CD4-positive, alpha-beta T cell (primary cell): ENCODE results near the gene HOXD1. TPM values are rescaled to one million over a fixed set of nuclear protein-coding genes. Genes with fewer than 3 reads are reported as not detected.

ENCODE experiments used
- ATAC-seq: fragments of 200-7000 bp; cut with Tn5 transposase; one replicate; pipeline ENCODE4 v1.10.0; 2022; ENCODE audit warnings: mild to moderate bottlenecking; ENCODE audit not compliant: poor library complexity
- CTCF ChIA-PET: fragments of 350-600 bp; sonication (Branson Sonifier 250); formaldehyde crosslinking; loops from one replicate; lab custom pipeline; 2021; ENCODE audit warnings: antibody characterized with exemption, inconsistent platforms; lab: Charles Lee
- POLR2A ChIA-PET: fragments of 350-600 bp; sonication (Branson Sonifier 250); formaldehyde crosslinking; loops from one replicate; lab custom pipeline; 2021; ENCODE audit warnings: antibody characterized with exemption, inconsistent platforms; lab: Charles Lee
- DNase-seq, 14 experiments: peaks; one replicate each; pipeline ENCODE4 v3.0.0-alpha.2; 2013 to 2020; ENCODE audit warnings: mixed read lengths in 2 of 14
- H3K27ac ChIP-seq, 2 donors: one replicate each; pipeline versions ENCODE4 v1.5.1 to v1.7.0; 2013; ENCODE audit warnings: low read length in 2 of 2, low read depth in 1 of 2, mild to moderate bottlenecking in 1 of 2
- H3K27me3 ChIP-seq, 2 experiments: 1 replicate in 1 of 2; 2 replicates in 1 of 2; pipeline versions ENCODE4 v1.6.1 to v1.7.0; 2013; ENCODE audit warnings: low read length in 2 of 2, control low read depth in 1 of 2, mild to moderate bottlenecking in 1 of 2, moderate library complexity in 1 of 2; ENCODE audit not compliant: insufficient read depth in 2 of 2, control insufficient read depth in 1 of 2
- H3K36me3 ChIP-seq: one replicate; pipeline ENCODE4 v1.6.1; 2013; ENCODE audit warnings: low read length, control low read depth; ENCODE audit not compliant: insufficient read depth
- H3K4me1 ChIP-seq: one replicate; pipeline ENCODE4 v1.6.1; 2013; ENCODE audit warnings: low read length, control low read depth; ENCODE audit not compliant: insufficient read depth
- H3K4me3 ChIP-seq: one replicate; pipeline ENCODE4 v1.5.1; 2013; ENCODE audit warnings: mild to moderate bottlenecking, low read length, moderate library complexity
- H3K9me3 ChIP-seq, 2 experiments: 1 replicate in 1 of 2; 2 replicates in 1 of 2; pipeline versions ENCODE4 v1.6.1 to v1.7.0; 2013; ENCODE audit warnings: low read length in 2 of 2, mild to moderate bottlenecking in 2 of 2, control low read depth in 1 of 2, moderate library complexity in 1 of 2; ENCODE audit not compliant: control insufficient read depth in 1 of 2, insufficient read depth in 1 of 2
- H3K27ac Mint-ChIP-seq: one replicate; pipeline ENCODE4 v1.8.0; 2020; ENCODE audit warnings: mixed read lengths
- H3K27me3 Mint-ChIP-seq: one replicate; pipeline ENCODE4 v1.8.0; 2021; ENCODE audit warnings: mixed read lengths
- H3K36me3 Mint-ChIP-seq: one replicate; pipeline ENCODE4 v1.8.0; 2021; ENCODE audit warnings: low read depth, mixed read lengths
- H3K4me1 Mint-ChIP-seq: one replicate; pipeline ENCODE4 v1.8.0; 2021; ENCODE audit warnings: low read depth, mixed read lengths
- H3K4me3 Mint-ChIP-seq: one replicate; pipeline ENCODE4 v1.8.0; 2020; ENCODE audit warnings: mild to moderate bottlenecking, mixed read lengths
- H3K9me3 Mint-ChIP-seq: one replicate; pipeline ENCODE4 v1.8.0; 2020; ENCODE audit warnings: mixed read lengths
- intact Hi-C, 2 experiments: fragments of 100-400 bp; cut with DNase I in 1 of 2; cut with micrococcal nuclease in 1 of 2; formaldehyde crosslinking; loops; one replicate each; pipeline versions ENCODE4 v1.15.1 to v1.9.0; 2023 to 2025; cut with DNase I, micrococcal nuclease
- total RNA-seq, 174 experiments: library from RNA in 2 of 174; stranded (reverse) in 2 of 174; gene quantifications; one replicate each; pipeline ENCODE4 v1.2.3 and lab custom pipeline; 2021 to 2026
- TF ChIP-seq, protein P1 (sequence below): fragments of 200-600 bp; IDR thresholded peaks from one replicate; pipeline ENCODE4 v1.8.0; 2022; ENCODE audit warnings: antibody characterized with exemption, mild to moderate bottlenecking

HOXD1 gene
- total RNA-seq, 2 experiments from 2014 or later = not detected

- H3K9me3 Mint-ChIP-seq = no peaks in the 10 kb centered on the region
- no peaks in the 10 kb centered on the region for H3K36me3 Mint-ChIP-seq
- POLR2A ChIA-PET = no interaction called here
- no peak overlapping the region for H3K4me3 Mint-ChIP-seq
- TF ChIP-seq, protein P1, sequence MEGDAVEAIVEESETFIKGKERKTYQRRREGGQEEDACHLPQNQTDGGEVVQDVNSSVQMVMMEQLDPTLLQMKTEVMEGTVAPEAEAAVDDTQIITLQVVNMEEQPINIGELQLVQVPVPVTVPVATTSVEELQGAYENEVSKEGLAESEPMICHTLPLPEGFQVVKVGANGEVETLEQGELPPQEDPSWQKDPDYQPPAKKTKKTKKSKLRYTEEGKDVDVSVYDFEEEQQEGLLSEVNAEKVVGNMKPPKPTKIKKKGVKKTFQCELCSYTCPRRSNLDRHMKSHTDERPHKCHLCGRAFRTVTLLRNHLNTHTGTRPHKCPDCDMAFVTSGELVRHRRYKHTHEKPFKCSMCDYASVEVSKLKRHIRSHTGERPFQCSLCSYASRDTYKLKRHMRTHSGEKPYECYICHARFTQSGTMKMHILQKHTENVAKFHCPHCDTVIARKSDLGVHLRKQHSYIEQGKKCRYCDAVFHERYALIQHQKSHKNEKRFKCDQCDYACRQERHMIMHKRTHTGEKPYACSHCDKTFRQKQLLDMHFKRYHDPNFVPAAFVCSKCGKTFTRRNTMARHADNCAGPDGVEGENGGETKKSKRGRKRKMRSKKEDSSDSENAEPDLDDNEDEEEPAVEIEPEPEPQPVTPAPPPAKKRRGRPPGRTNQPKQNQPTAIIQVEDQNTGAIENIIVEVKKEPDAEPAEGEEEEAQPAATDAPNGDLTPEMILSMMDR = no peak
- Histone ChIP-seq H3K4me3 (no peak overlapping the region), H3K9me3 (peaks cover 0 to 12% of the 10 kb centered on the region in 2 experiments), H3K4me1 (peaks cover 15% of the 10 kb centered on the region), H3K27me3 (peaks cover 68 to 98% of the 10 kb centered on the region in 2 experiments), H3K36me3 (no peaks in the 10 kb centered on the region), H3K27ac (no peak overlapping the region)
- peaks cover 96% of the 10 kb centered on the region for H3K27me3 Mint-ChIP-seq
- H3K27ac Mint-ChIP-seq = no peak overlapping the region
- no peak for DNase-seq
- intact Hi-C loops = loop anchor here in 1 of 2 experiments (10.0 kb wide), 1 partner anchor 53 kb away; the partner anchor contains the start of genes HOXD8 and HOXD9
- peaks cover 20% of the 10 kb centered on the region for H3K4me1 Mint-ChIP-seq
- CTCF ChIA-PET = no interaction called here
- ATAC-seq = no peak
These were observed 10.9 kb upstream of the HOXD1 start for GRCh38 chr2:176177580-176178037.

GRCh38 chr2:176178038-176178756, 10.3 kb upstream of the HOXD1 start:
- peaks cover 62 to 97% of the 10 kb centered on the region in 2 experiments for H3K27me3 ChIP-seq
- POLR2A ChIA-PET = no interaction called here
- peaks cover 0 to 12% of the 10 kb centered on the region in 2 experiments for H3K9me3 ChIP-seq

DNA sequence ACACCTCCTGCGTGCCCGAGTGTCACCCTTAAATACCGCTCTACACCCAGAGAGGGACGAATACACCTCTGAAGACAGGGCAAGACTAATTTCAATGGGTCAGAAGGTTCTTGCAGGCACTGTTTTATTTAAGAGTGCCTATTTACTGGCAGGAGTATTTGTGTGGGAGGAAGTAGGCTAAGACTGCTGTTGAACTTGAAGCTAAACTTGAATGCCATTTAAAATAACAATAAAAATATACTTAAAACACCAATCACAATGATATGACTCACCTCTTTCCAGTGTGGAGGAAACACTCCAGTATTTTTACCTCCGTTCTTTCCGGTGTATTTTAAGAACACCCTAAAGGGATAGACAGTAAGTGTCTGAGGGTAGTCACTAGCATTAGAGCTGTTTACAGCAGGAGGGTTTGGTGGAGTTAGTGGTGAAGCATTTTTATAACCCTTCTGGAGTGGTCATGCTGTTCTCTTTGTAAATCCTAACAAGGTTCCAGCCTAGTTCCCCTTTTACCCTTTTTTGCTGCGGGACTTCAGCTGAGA, 9.6 kb upstream of the HOXD1 start:
- TF ChIP-seq, protein P1 = no peak
- Histone ChIP-seq H3K27ac (no peak overlapping the region), H3K4me3 (no peak overlapping the region), H3K4me1 (peaks cover 15% of the 10 kb centered on the region), H3K27me3 (peaks cover 63 to 97% of the 10 kb centered on the region in 2 experiments), H3K36me3 (no peaks in the 10 kb centered on the region), H3K9me3 (peaks cover 0 to 12% of the 10 kb centered on the region in 2 experiments)
- ATAC-seq (no peak), DNase-seq (no peak)
- Mint-ChIP-seq H3K4me3 (no peak overlapping the region), H3K27ac (no peak overlapping the region), H3K4me1 (peaks cover 17% of the 10 kb centered on the region), H3K36me3 (no peaks in the 10 kb centered on the region), H3K9me3 (no peaks in the 10 kb centered on the region), H3K27me3 (peaks cover 96% of the 10 kb centered on the region)
- POLR2A ChIA-PET = no interaction called here
- CTCF ChIA-PET = no interaction called here
- intact Hi-C loops = loop anchor here in 1 of 2 experiments (10.0 kb wide), 1 partner anchor 54 kb away; the partner anchor contains the start of genes HOXD8 and HOXD9

More at GRCh38 chr2:176178038-176178756, 10.3 kb upstream of the HOXD1 start:
- H3K27ac ChIP-seq = no peak overlapping the region
- TF ChIP-seq, protein P1 = no peak
- ATAC-seq (no peak), DNase-seq (no peak)
- H3K4me1 ChIP-seq = peaks cover 15% of the 10 kb centered on the region
- H3K27ac Mint-ChIP-seq = no peak overlapping the region
- no peaks in the 10 kb centered on the region for H3K36me3 ChIP-seq
- H3K4me3 Mint-ChIP-seq = no peak overlapping the region
- no peak overlapping the region for H3K4me3 ChIP-seq
- H3K9me3 Mint-ChIP-seq = no peaks in the 10 kb centered on the region
- no peaks in the 10 kb centered on the region for H3K36me3 Mint-ChIP-seq
- peaks cover 96% of the 10 kb centered on the region for H3K27me3 Mint-ChIP-seq
- CTCF ChIA-PET = no interaction called here
- H3K4me1 Mint-ChIP-seq = peaks cover 18% of the 10 kb centered on the region
- intact Hi-C loops = loop anchor here in 1 of 2 experiments (10.0 kb wide), 1 partner anchor 53 kb away; the partner anchor contains the start of genes HOXD8 and HOXD9
